ENCODE measurements around the gene TIE1.

Gene TIE1

GRCh38 chr1:43293896-43294760, 6.7 kb upstream of the TIE1 start:
- no peak for DNase-seq (ENCODE audit: low read depth in 2 of 2)

GRCh38 chr1:43294761-43295160, 6.0 kb upstream of the TIE1 start:
- no peak for DNase-seq (ENCODE audit: low read depth in 2 of 2)

- no peak for DNase-seq (ENCODE audit: low read depth in 2 of 2)
Measured at GRCh38 chr1:43296207-43296606, 4.6 kb upstream of the TIE1 start.

- DNase-seq (ENCODE audit: low read depth in 2 of 2) = no peak
Measured at GRCh38 chr1:43298055-43298454, 2.7 kb upstream of the TIE1 start.

- no peak for DNase-seq (ENCODE audit: low read depth in 2 of 2)
Measured at GRCh38 chr1:43299101-43299500, 1.7 kb upstream of the TIE1 start.

GRCh38 chr1:43302201-43302600, 1.4 kb downstream of the TIE1 start:
- DNase-seq (ENCODE audit: low read depth in 2 of 2) = no peak

GRCh38 chr1:43302721-43303470, 2.1 kb downstream of the TIE1 start:
- no peak for DNase-seq (ENCODE audit: low read depth in 2 of 2)

- DNase-seq (ENCODE audit: low read depth in 2 of 2) = no peak
Measured at GRCh38 chr1:43303471-43304313, 2.9 kb downstream of the TIE1 start.

GRCh38 chr1:43304314-43304681, 3.5 kb downstream of the TIE1 start:
- DNase-seq (ENCODE audit: low read depth in 2 of 2) = no peak

- DNase-seq (ENCODE audit: low read depth in 2 of 2) = no peak
Measured at GRCh38 chr1:43304771-43305300, 4.1 kb downstream of the TIE1 start.

- no peak for DNase-seq (ENCODE audit: low read depth in 2 of 2)
Measured at GRCh38 chr1:43305461-43305860, 4.7 kb downstream of the TIE1 start.

- DNase-seq (ENCODE audit: low read depth in 2 of 2) = no peak
Measured at GRCh38 chr1:43305926-43306687, 5.3 kb downstream of the TIE1 start.

- DNase-seq (ENCODE audit: low read depth in 2 of 2) = no peak
Measured at GRCh38 chr1:43306688-43307457, 6.1 kb downstream of the TIE1 start.

GRCh38 chr1:43307458-43308158, 6.8 kb downstream of the TIE1 start:
- DNase-seq (ENCODE audit: low read depth in 2 of 2) = no peak

GRCh38 chr1:43308635-43309404, 8.0 kb downstream of the TIE1 start:
- DNase-seq (ENCODE audit: low read depth in 2 of 2) = no peak

GRCh38 chr1:43309405-43310025, 8.7 kb downstream of the TIE1 start:
- no peak for DNase-seq (ENCODE audit: low read depth in 2 of 2)

- DNase-seq (ENCODE audit: low read depth in 2 of 2) = no peak
Measured at GRCh38 chr1:43311521-43311920, 10.7 kb downstream of the TIE1 start.

GRCh38 chr1:43312212-43312623, 11.4 kb downstream of the TIE1 start:
- no peak for DNase-seq (ENCODE audit: low read depth in 2 of 2)

Data from stimulated activated CD4-positive, alpha-beta T cell treated with anti-CD3 and anti-CD28 coated beads, Interleukin-12 subunit alpha, Interleukin-12 subunit beta, amount 100 ng/mL, for 24 hours (primary cell).